LoVo (cell line): ENCODE results near the gene IFNW1.
"Not testable (repeated sequence)": the region's sequence is repeated elsewhere in the genome, so short reads cannot be mapped to it uniquely, and the experiment has no call there.

Source experiments
- DNase-seq: peaks from one replicate; pipeline ENCODE4 v3.0.0-alpha.2; 2016; ENCODE audit warnings: low spot score

The IFNW1 gene

GRCh38 chr9:21141427-21141882 is at the start of gene IFNW1:
TSS of gene IFNW1 (minus strand) at chr9:21141832. CDS start at chr9:21141570, 262 bp downstream.
- DNase-seq, result no peak

DNA sequence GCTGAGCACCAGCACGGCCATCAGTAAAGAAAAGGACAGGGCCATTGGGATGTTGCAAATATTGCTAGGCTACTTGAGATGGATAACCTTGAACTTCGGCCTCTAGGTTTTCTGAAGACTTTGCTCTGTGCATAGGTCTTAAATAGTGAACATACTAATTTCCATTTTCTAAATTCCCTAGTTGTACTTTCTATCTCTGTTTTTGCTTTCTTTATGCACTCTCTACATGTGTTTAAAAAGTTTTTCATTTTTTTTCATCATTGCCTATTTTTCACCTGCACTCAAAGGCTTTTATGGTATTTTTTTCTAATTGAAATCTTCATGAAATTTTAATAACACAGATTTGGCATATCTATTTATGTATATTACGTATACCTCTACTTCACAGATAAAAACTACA is 45.9 kb upstream of the IFNW1 start, which contains the start of gene IFNA4:
Gene IFNA4 (minus strand): TSS at position 101 of the 400 bp plus-strand sequence. CDS start 56 bp downstream, at position 45.
- not testable (repeated sequence) for DNase-seq

DNA sequence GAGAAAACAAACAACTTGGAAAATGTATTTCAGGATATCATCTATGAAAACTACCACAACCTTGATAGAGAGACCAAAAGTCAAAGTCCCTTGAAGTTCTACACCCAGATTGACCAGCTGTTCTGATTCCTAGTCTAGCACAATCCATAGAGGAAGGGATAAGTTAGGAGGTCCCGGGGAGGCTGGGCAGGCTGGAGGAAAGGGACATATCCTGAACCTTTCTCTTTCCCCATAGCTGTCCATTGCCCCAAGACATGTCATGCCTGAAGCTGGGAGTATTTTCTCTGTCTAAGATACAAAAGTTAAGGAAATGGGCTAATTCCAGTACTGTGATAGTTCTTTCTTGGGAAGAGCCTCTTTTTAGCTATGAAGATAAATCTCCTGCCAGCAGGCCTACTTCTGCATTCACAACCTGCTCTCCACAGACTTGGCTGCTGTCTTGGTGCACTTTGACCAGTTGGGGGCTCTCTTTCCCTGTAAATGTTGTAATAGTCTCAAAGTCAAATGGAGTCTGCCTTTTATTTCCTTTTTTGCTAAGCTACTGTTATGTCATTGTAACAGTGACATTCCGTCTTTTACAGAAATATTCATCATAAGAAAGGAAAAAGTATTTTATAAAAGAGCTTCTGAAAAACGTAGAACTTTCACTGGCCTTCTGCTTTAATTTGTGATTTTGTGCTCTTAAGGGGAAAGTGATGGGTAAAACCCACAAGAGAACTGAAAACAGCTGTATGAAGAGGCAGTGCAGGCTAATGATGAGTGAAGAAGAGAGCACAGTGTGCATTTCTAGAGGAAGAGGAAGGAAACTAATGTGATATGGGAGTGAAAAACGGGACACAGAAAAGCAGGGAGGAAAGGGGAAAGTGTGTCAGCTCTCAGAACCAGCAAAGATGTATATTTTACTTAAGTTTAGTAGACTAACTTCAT is 41.4 kb upstream of the IFNW1 start:
- DNase-seq, result not testable (repeated sequence)

DNA sequence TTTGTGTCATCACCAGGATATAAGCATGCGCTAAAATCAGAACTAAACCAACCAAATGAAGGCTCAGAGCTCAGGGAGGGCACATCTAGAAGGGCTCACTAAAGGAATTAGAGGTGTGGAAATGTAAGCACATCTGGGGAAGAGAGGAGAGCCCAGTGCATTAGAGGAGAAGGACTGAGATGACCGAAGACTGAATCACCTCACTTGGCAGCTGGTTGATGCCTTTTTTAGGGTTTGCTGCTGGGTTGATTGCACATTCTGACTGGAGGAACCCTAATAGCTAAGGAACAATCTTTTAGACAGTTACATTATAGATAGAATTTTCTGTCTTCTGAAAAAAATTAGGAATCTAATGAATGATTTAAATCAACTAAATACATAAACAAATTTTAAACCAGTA is 33.0 kb upstream of the IFNW1 start:
- DNase-seq, result no peak

- DNase-seq, result no peak
These were observed 30.5 kb upstream of the IFNW1 start for GRCh38 chr9:21172156-21172555.

DNA sequence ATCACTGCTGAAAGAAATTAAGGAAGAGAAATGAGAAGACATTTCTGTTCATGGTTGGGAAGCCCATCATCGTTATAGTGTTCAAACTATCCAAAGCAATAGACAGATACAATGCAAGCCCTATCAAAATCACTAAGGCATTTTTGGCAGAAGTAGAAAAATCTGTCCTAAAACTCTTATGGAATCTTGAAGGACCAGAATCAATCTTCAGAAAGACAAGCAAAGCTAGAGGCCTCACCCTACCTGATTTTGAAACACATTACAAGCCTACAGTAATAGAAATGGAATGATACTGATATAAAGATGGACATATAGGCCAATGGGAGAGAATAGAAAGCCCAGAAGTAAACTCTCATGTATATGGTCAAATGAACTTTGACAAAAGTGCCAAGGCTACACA is 29.7 kb upstream of the IFNW1 start:
- no peak for DNase-seq

- DNase-seq, result not testable (repeated sequence)
These were observed 24.9 kb upstream of the IFNW1 start, which contains the start of gene IFNA21 for GRCh38 chr9:21166560-21166959. TSS of gene IFNA21 (minus strand) at chr9:21166660. CDS start at chr9:21166612, 48 bp downstream.

DNA sequence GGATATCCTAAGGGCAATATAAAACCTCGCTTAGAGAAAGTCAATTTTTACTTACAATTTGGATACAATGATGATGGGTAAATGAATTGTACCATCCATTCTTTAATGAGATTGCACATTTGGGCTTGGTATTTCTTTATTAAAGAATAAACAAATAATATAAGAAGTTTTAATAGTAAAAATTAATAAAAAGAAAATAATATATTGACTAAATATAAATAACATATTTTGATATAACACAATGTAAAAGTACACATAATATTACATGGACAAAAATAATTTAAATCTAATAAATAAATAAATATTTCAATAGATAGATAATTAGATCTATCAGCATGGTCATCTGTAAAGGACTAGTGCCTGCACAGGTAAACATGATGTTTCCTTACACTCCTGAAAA is 23.9 kb upstream of the IFNW1 start:
- no peak for DNase-seq

GRCh38 chr9:21160178-21160577 is 18.5 kb upstream of the IFNW1 start:
- DNase-seq, result no peak

DNA sequence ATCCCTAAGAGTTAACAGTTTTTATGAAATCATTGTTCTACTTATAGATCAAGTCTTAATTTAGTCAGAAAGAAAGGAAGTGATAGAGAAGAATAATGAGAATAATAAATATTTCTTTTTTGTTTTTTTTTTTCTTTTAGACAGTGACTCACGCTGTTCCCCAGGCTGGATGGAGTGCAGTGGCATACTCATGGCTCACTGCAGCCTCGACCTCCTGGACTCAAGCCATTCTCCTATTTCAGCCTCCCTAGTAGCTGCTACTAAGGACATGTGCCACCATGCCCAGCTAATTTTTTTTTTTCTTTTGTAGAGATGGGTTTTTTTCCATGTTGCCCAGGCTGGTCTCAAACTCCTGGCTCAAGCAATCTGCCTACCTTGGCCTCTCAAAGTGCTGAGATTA is 13.9 kb upstream of the IFNW1 start:
- DNase-seq, result no peak

- no peak for DNase-seq
These were observed 12.5 kb upstream of the IFNW1 start for GRCh38 chr9:21154018-21154608.

DNA sequence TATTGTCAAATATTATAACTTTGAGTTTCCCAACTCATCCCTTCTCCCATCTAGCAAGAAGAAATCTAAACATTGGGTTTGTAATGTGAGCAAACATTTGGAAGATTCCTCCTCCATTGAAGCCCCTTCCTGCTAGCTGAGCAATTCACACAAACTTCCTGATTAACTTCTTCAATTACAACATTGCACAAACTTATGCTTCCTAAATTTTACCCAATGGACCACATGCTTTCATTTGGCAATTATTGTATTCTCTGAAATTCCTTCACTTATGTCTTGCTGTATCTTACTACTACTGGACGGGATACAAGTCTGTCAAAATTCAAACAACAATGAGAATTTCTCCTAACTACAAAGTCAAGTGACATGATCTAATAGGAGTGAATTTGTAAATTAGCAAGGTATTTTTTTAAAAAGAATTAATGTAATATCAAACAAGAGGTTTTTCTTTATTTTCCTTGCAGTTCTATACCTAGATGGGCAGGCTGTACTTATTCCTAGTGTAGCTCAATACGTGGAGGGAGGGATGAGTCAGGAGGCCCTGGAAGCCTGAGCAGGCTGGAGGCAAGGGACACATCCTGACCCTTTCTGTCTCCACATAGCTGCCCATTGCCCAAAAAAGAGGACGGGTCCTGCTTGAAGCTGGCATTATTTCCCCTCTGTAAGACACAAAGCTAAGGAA is 11.8 kb upstream of the IFNW1 start:
- DNase-seq, result no peak

DNA sequence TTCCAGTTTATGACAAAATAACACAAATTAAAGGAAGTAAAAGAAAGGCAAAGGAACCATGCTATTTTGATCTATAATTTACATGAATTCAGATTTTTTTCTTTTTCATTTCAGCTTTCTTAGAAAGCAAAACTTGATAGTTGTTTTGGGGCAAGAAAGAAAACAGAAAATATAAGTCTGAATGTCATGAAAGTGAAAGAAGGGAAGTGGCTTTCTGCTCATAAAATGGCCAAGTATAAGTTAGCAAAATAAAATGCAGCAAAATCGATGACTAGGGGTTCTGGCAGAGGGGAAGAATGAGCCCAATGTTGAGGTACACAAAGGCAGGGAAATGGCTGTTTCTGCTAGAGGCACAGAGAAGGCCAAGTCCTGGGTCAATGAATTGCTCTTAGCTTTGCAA is 3.0 kb upstream of the IFNW1 start:
- no peak for DNase-seq

GRCh38 chr9:21137020-21137419 is 4.6 kb downstream of the IFNW1 start:
- no peak for DNase-seq

- DNase-seq, result no peak
These were observed 5.9 kb downstream of the IFNW1 start for GRCh38 chr9:21135736-21136135.

DNA sequence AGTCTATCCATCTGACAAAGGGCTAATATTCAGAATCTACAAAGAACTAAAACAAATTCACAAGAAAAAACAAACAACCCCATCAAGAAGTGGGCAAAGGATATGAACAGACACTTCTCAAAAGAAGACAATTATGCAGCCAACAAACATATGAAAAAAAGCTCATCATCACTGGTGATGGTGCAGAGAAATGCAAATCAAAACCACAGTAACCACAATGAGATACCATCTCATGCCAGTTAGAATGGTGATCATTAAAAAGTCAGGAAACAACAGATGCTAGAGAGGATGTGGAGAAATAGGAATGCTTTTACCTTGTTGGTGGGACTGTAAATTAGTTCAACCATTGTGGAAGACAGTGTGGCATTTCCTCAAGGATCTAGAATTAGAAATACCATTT is 13.4 kb downstream of the IFNW1 start:
- DNase-seq, result not testable (repeated sequence)

DNA sequence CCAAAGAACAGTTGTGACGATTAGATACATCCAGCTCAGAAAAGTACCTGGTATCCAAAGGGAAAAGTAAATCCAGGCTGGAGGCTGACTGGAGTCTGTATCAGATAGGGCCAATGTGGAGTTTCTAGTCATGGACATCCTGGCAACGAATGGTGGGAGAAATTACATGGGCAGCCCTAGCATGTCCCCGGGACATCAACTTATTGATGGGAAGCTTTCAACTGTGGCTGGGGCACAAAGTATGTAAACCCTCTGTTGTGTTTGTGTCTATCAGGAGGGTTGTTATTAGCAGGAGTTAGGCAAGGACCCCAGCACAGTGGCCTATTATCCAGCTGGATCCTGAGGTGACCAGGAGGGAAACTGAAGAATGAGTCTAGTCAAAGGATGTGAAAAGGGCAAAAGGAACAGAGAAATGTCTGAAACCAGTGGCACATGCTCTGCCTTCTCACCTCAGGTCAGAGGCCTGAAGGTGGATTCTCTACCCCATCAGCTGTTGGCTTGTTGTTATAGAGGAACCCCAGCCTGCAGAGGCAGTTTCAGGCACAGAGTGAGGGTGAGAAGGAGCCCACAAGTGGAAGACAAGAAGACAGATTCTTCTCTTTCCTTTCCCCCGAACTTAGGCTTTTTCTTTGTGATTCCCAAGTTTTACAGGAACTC is 19.9 kb downstream of the IFNW1 start:
- DNase-seq, result no peak

GRCh38 chr9:21121079-21121478 is 20.6 kb downstream of the IFNW1 start:
- DNase-seq, result no peak

- no peak for DNase-seq
These were observed 22.4 kb downstream of the IFNW1 start for GRCh38 chr9:21119093-21119770.

DNA sequence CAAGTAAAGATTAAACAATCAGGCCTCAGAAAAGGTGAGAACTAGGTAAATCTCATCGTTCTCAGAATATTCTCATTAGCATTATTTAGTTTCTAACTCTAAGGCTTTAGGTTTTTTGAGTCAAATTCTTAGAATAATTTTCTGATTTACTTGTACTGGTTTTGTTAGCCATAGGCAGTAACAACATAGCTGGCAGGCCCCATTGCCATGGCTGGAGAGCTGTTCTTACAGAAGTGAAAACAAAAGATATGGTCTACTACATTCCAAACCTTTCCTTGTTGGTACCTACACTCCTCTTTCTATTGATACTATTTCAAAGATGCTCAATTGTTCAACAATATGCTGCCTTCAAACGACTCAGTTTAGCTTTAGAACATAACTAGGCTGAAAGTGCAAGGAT is 27.3 kb downstream of the IFNW1 start:
- no peak for DNase-seq
